Measurements from ENCODE around the gene ZNF546. TPM values are rescaled to one million over a fixed set of nuclear protein-coding genes. Genes with fewer than 3 reads are reported as not detected.

ZNF546 gene
- total RNA-seq, 2 experiments from 2014 or later, result 4.9 to 5.2 TPM

GRCh38 chr19:39968789-39969188 is 28.1 kb upstream of the ZNF546 start:
- Mint-ChIP-seq H3K27me3 (ENCODE audit: low read depth) (no peaks in the 10 kb centered on the region), H3K4me1 (ENCODE audit: low read depth) (peaks cover 44% of the 10 kb centered on the region), H3K4me3 (no peak overlapping the region), H3K27ac (peak overlapping the region; percentile 95), H3K9me3 (ENCODE audit: insufficient read depth) (no peaks in the 10 kb centered on the region), H3K36me3 (ENCODE audit: low read depth) (peaks cover 29% of the 10 kb centered on the region)
- ATAC-seq, result no peak
- CTCF ChIA-PET, result interaction anchor here (0.8 to 3.9 kb wide), 3 partner anchors 13 to 31 kb away, joined by 3 to 133 read pairs (median 77); no protein-coding TSS in a partner anchor
- DNase-seq, result no peak
- POLR2A ChIA-PET, result interaction anchor here (0.9 to 3.7 kb wide), 6 partner anchors 8 to 32 kb away, joined by 3 to 31 read pairs (median 18); partner anchors contain the start of gene FCGBP

DNA sequence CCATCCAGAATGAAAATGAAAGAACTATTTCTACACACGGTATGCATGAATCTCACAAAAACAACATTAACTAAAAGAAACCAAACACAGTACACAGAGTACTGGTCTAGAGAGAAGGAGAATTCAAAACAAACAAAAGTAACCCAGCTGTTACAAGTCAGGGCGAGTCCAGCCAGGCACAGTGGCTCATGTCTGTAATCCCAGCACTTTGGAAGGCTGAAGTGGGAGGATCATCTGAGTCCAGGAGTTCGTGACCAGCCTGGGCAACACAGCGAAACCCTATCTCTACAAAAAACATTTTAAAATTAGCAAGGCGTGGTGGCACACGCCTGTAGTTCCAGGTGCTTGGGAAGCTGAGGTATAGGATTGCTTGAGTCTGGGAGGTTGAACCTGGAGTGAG is 27.6 kb upstream of the ZNF546 start:
- no peak for ATAC-seq
- Mint-ChIP-seq H3K4me1 (ENCODE audit: low read depth) (peaks cover 43% of the 10 kb centered on the region), H3K36me3 (ENCODE audit: low read depth) (peaks cover 34% of the 10 kb centered on the region), H3K9me3 (ENCODE audit: insufficient read depth) (no peaks in the 10 kb centered on the region), H3K4me3 (peak overlapping the region; percentile 95), H3K27me3 (ENCODE audit: low read depth) (no peaks in the 10 kb centered on the region), H3K27ac (peak overlapping the region; percentile 95)
- ChIA-PET POLR2A (interaction anchor here (0.9 to 3.7 kb wide), 11 partner anchors 8 to 71 kb away, joined by 3 to 31 read pairs (median 14); partner anchors contain the start of genes FCGBP and ZNF546), CTCF (interaction anchor here (0.8 to 3.9 kb wide), 9 partner anchors 13 to 123 kb away, joined by 3 to 133 read pairs (median 21); partner anchors contain the start of genes FBL, FCGBP and ZNF780B)
- DNase-seq, result no peak

DNA sequence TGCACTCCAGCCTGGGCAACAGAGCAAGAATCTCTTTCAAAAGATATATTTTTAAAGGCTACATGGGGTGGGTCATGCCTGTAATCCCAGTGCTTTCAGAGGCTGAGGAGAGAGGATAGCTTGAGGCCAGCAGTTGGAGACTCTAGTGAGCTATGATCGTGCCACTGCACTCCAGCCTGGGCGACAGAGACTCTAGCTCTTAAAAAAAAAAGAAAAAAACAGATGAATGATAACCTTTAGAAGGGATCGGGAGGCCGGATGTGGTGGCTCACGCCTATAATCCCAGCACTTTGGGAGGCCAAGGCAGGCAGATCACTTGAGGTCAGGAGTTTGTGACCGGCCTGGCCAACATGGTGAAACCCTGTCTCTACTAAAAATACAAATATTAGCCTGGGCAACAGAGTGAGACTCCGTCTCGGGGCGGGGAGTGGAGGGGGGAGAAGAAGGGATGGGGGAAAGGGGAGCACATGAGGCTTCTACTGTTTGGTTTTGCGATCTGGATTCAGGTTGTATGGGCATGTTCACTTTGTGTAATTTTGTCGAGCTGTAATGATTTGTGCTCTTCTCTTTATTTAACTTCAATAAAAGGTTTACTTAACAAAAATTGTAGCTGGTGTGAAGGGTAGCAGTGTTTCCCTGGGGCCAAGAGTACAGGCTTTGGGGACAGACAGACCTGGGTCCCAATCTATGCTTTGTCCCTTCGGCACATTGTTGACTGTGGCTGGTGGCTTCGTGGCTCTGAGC is 27.0 kb upstream of the ZNF546 start:
- peak overlapping the region; percentile 95 for H3K27ac Mint-ChIP-seq
- POLR2A ChIA-PET, result interaction anchor here (0.8 to 3.7 kb wide), 18 partner anchors 9 to 225 kb away, joined by 3 to 31 read pairs (median 8); partner anchors contain the start of genes DYRK1B, FBL, FCGBP and ZNF546
- no peaks in the 10 kb centered on the region for H3K9me3 Mint-ChIP-seq (ENCODE audit: insufficient read depth)
- H3K27me3 Mint-ChIP-seq (ENCODE audit: low read depth), result no peaks in the 10 kb centered on the region
- H3K4me3 Mint-ChIP-seq, result peak overlapping the region; percentile 95
- ATAC-seq (no peak), DNase-seq (no peak)
- peaks cover 39% of the 10 kb centered on the region for H3K36me3 Mint-ChIP-seq (ENCODE audit: low read depth)
- CTCF ChIA-PET, result interaction anchor here (0.6 to 3.9 kb wide), 35 partner anchors 9 to 1165 kb away, joined by 3 to 133 read pairs (median 11); partner anchors contain the start of genes DYRK1B, FBL, FCGBP and ZNF546
- peaks cover 43% of the 10 kb centered on the region for H3K4me1 Mint-ChIP-seq (ENCODE audit: low read depth)

GRCh38 chr19:39970425-39970674 is 26.5 kb upstream of the ZNF546 start:
- H3K27ac Mint-ChIP-seq, result peak overlapping the region; percentile 95
- H3K36me3 Mint-ChIP-seq (ENCODE audit: low read depth), result peaks cover 44% of the 10 kb centered on the region
- H3K4me1 Mint-ChIP-seq (ENCODE audit: low read depth), result peaks cover 43% of the 10 kb centered on the region
- no peak for DNase-seq
- ChIA-PET POLR2A (interaction anchor here (0.8 to 3.7 kb wide), 19 partner anchors 9 to 224 kb away, joined by 3 to 31 read pairs (median 7); partner anchors contain the start of genes DYRK1B, FBL, FCGBP and ZNF546), CTCF (interaction anchor here (0.6 to 3.9 kb wide), 36 partner anchors 9 to 195 kb away, joined by 3 to 133 read pairs (median 11); partner anchors contain the start of genes DYRK1B, FBL, FCGBP and ZNF546)
- no peak for ATAC-seq
- no peaks in the 10 kb centered on the region for H3K9me3 Mint-ChIP-seq (ENCODE audit: insufficient read depth)
- peak overlapping the region; percentile 95 for H3K4me3 Mint-ChIP-seq
- H3K27me3 Mint-ChIP-seq (ENCODE audit: low read depth), result no peaks in the 10 kb centered on the region

- peak within 1 kb of the TSS; percentile 95 for H3K27ac Mint-ChIP-seq
- no peaks in the 10 kb centered on the region for H3K27me3 Mint-ChIP-seq (ENCODE audit: low read depth)
- DNase-seq (peak; percentile 99), ATAC-seq (peak; percentile 99)
- peaks cover 48% of the 10 kb centered on the region for H3K36me3 Mint-ChIP-seq (ENCODE audit: low read depth)
- ChIA-PET CTCF (interaction anchor here (0.6 to 3.9 kb wide), 37 partner anchors 9 to 206 kb away, joined by 3 to 133 read pairs (median 11); partner anchors contain the start of genes DYRK1B, FBL, FCGBP and ZNF546), POLR2A (interaction anchor here (0.8 to 3.7 kb wide), 18 partner anchors 8 to 173 kb away, joined by 3 to 31 read pairs (median 8); partner anchors contain the start of genes DYRK1B, FBL, FCGBP and ZNF546)
- H3K4me1 Mint-ChIP-seq (ENCODE audit: low read depth), result peaks cover 43% of the 10 kb centered on the region
- peak within 1 kb of the TSS; percentile 95 for H3K4me3 Mint-ChIP-seq
- H3K9me3 Mint-ChIP-seq (ENCODE audit: insufficient read depth), result no peaks in the 10 kb centered on the region
Observed at GRCh38 chr19:39970675-39971379, 26.0 kb upstream of the ZNF546 start, which contains the start of gene PSMC4. PSMC4 (plus strand) TSS chr19:39971165; CDS start chr19:39971203, 38 bp downstream.

DNA sequence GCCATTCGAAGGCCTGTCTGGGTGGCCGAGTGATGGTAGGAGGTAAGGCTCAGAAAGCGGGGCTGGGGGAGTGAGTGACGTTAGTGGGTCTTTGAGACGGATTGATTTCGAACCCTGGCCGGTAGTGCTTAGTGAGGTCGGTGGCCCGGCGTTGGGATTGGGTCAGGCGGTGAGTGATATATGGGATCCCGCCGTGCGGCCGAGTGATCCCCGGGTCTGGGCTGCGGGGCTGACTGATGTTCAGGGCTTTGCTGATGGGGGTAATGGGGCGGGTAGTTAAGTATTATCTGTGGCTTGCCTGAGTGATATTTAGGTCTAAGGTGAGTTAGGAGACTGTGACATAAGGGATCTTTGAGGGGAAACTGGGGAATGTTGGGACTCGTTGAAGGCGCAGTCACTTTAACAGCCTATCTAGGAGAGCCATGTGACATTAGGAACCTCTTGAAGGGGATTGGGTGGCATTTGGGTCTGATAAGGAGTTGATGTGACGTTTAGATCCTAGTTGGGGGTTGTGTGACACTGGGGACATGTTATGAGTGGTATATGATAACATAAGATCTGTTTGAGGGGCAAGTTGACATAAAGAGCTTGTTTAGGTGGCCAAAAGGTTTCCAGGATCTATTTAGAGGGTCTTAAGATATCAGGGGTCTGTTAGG is 25.4 kb upstream of the ZNF546 start:
- H3K27me3 Mint-ChIP-seq (ENCODE audit: low read depth), result no peaks in the 10 kb centered on the region
- DNase-seq (no peak), ATAC-seq (no peak)
- ChIA-PET POLR2A (interaction anchor here (0.8 to 3.7 kb wide), 14 partner anchors 7 to 173 kb away, joined by 3 to 31 read pairs (median 12); partner anchors contain the start of genes DYRK1B, FCGBP, ZNF546 and ZNF780A), CTCF (interaction anchor here (1.0 to 3.9 kb wide), 31 partner anchors 8 to 207 kb away, joined by 3 to 133 read pairs (median 12); partner anchors contain the start of genes DYRK1B, FBL, FCGBP and ZNF546)
- H3K4me1 Mint-ChIP-seq (ENCODE audit: low read depth), result peaks cover 43% of the 10 kb centered on the region
- peaks cover 50% of the 10 kb centered on the region for H3K36me3 Mint-ChIP-seq (ENCODE audit: low read depth)
- H3K4me3 Mint-ChIP-seq, result peak overlapping the region; percentile 95
- H3K9me3 Mint-ChIP-seq (ENCODE audit: insufficient read depth), result no peaks in the 10 kb centered on the region
- H3K27ac Mint-ChIP-seq, result peak overlapping the region; percentile 95

- Mint-ChIP-seq H3K4me1 (ENCODE audit: low read depth) (peaks cover 26% of the 10 kb centered on the region), H3K27ac (no peak overlapping the region), H3K36me3 (ENCODE audit: low read depth) (peaks cover 66% of the 10 kb centered on the region), H3K9me3 (ENCODE audit: insufficient read depth) (no peaks in the 10 kb centered on the region), H3K27me3 (ENCODE audit: low read depth) (no peaks in the 10 kb centered on the region), H3K4me3 (no peak overlapping the region)
- ChIA-PET CTCF (no interaction called here), POLR2A (interaction anchor here (0.8 kb wide), 1 partner anchor 22 kb away, joined by 3 read pairs; the partner anchor contains the start of gene ZNF546)
- DNase-seq (no peak), ATAC-seq (no peak)
Observed at GRCh38 chr19:39974377-39975155, 22.3 kb upstream of the ZNF546 start.

GRCh38 chr19:39982883-39983282 is 14.0 kb upstream of the ZNF546 start:
- Mint-ChIP-seq H3K4me1 (ENCODE audit: low read depth) (no peaks in the 10 kb centered on the region), H3K27ac (no peak overlapping the region), H3K9me3 (ENCODE audit: insufficient read depth) (peaks cover 43% of the 10 kb centered on the region), H3K27me3 (ENCODE audit: low read depth) (no peaks in the 10 kb centered on the region), H3K36me3 (ENCODE audit: low read depth) (peaks cover 91% of the 10 kb centered on the region), H3K4me3 (no peak overlapping the region)
- ChIA-PET CTCF (no interaction called here), POLR2A (no interaction called here)
- ATAC-seq (no peak), DNase-seq (no peak)

GRCh38 chr19:39983695-39984300 is 13.1 kb upstream of the ZNF546 start:
- no peaks in the 10 kb centered on the region for H3K27me3 Mint-ChIP-seq (ENCODE audit: low read depth)
- CTCF ChIA-PET, result interaction anchor here (2.1 kb wide), 1 partner anchor 13 kb away, joined by 7 read pairs; the partner anchor contains the start of gene PSMC4

GRCh38 chr19:39986643-39987042 is 10.2 kb upstream of the ZNF546 start:
- H3K4me3 Mint-ChIP-seq, result no peak overlapping the region
- ChIA-PET CTCF (no interaction called here), POLR2A (no interaction called here)
- peaks cover 43% of the 10 kb centered on the region for H3K9me3 Mint-ChIP-seq (ENCODE audit: insufficient read depth)
- DNase-seq, result no peak
- no peak for ATAC-seq
- no peaks in the 10 kb centered on the region for H3K27me3 Mint-ChIP-seq (ENCODE audit: low read depth)
- no peak overlapping the region for H3K27ac Mint-ChIP-seq
- H3K36me3 Mint-ChIP-seq (ENCODE audit: low read depth), result peaks cover 66% of the 10 kb centered on the region
- peaks cover 2% of the 10 kb centered on the region for H3K4me1 Mint-ChIP-seq (ENCODE audit: low read depth)

More at GRCh38 chr19:39983695-39984300, 13.1 kb upstream of the ZNF546 start:
- Mint-ChIP-seq H3K9me3 (ENCODE audit: insufficient read depth) (peaks cover 43% of the 10 kb centered on the region), H3K4me3 (no peak overlapping the region), H3K27ac (no peak overlapping the region), H3K4me1 (ENCODE audit: low read depth) (no peaks in the 10 kb centered on the region), H3K36me3 (ENCODE audit: low read depth) (peaks cover 82% of the 10 kb centered on the region)
- DNase-seq (peak; percentile 15), ATAC-seq (no peak)
- POLR2A ChIA-PET, result no interaction called here
